HCT116 (cell line): Measurements from ENCODE around the gene NOTO. TPM values are rescaled to one million over a fixed set of nuclear protein-coding genes. Genes with fewer than 3 reads are reported as not detected.

Experiments used
- ATAC-seq: fragments of 200-7000 bp; cut with Tn5 transposase; 2 replicates; pipeline ENCODE4 v1.9.1; 2020; ENCODE audit warnings: mild to moderate bottlenecking, moderate library complexity
- BruUV-seq: library from RNA; stranded (reverse); fragments of 400-500 nt; replicated peaks from 2 replicates; lab custom pipeline; 2021; lab: Mats Ljungman, UMichigan
- CTCF ChIA-PET: fragments of 300-600 bp; sonication (Branson Sonifier 250); formaldehyde crosslinking; loops from one replicate; lab custom pipeline; 2021; ENCODE audit warnings: antibody characterized with exemption; lab: Charles Lee
- POLR2A ChIA-PET: fragments of 300-600, 350-600 bp; sonication (Branson Sonifier 250); formaldehyde crosslinking; loops from one replicate; lab custom pipeline; 2021; ENCODE audit warnings: antibody characterized with exemption; lab: Charles Lee
- RAD21 ChIA-PET, 2 experiments: fragments of 300-600 bp; sonication (Branson Sonifier 250); formaldehyde crosslinking; loops; one replicate each; lab custom pipeline; 2023; ENCODE audit warnings: low total read pairs in 2 of 2; ENCODE audit not compliant: uncharacterized antibody in 2 of 2, unreplicated experiment in 2 of 2, low non-redundant PET in 1 of 2; lab: Charles Lee
- DNase-seq: peaks from one replicate; pipeline ENCODE4 v3.0.0-alpha.2; 2010; ENCODE audit warnings: low read depth, low spot score
- H2AFZ ChIP-seq: fragments of 200-600 bp; shearing (Covaris generic), sonication (generic); 2 replicates; pipeline ENCODE4 v1.6.1; 2017; ENCODE audit warnings: low read depth, mixed run types, mixed read lengths, antibody characterized with exemption, low read length; ENCODE audit not compliant: poor library complexity, severe bottlenecking
- H3K27ac ChIP-seq: 2 replicates; pipeline ENCODE4 v1.5.1; 2012; ENCODE audit warnings: low read depth, low read length
- H3K27me3 ChIP-seq: fragments of 200-600 bp; sonication (generic); 2 replicates; pipeline ENCODE4 v1.6.1; 2016; ENCODE audit warnings: mixed run types, low read length, mixed read lengths; ENCODE audit not compliant: insufficient read depth
- H3K36me3 ChIP-seq, 2 experiments: fragments of 200-500 bp in 1 of 2; fragments of 200-600 bp in 1 of 2; sonication (Bioruptor generic) in 1 of 2; sonication (generic) in 1 of 2; 2 replicates each; pipeline versions ENCODE4 v1.5.1 to v1.6.1; 2014 to 2016; ENCODE audit warnings: low read length in 2 of 2, inconsistent platforms in 1 of 2, mixed read lengths in 1 of 2, mixed run types in 1 of 2; ENCODE audit not compliant: insufficient read depth in 2 of 2, control insufficient read depth in 1 of 2
- H3K4me1 ChIP-seq, 2 experiments: fragments of 200-600 bp in 1 of 2; sonication (generic) in 1 of 2; 2 replicates each; pipeline versions ENCODE4 v1.5.1 to v1.6.1; 2012 to 2017; ENCODE audit warnings: low read length in 2 of 2, inconsistent platforms in 1 of 2, mild to moderate bottlenecking in 1 of 2, mixed read lengths in 1 of 2, mixed run types in 1 of 2, moderate library complexity in 1 of 2; ENCODE audit not compliant: insufficient read depth in 2 of 2, control insufficient read depth in 1 of 2
- H3K4me2 ChIP-seq: fragments of 200-600 bp; sonication (generic); 2 replicates; pipeline ENCODE4 v1.6.1; 2017; ENCODE audit warnings: mixed run types, low read length, mixed read lengths
- H3K4me3 ChIP-seq, 2 experiments: fragments of 200-600 bp in 1 of 2; sonication (generic) in 1 of 2; replicated peaks in 1 of 2; 2 replicates each; pipeline ENCODE4 v1.5.1; 2011 to 2016; ENCODE audit warnings: low read length in 2 of 2, control low read depth in 1 of 2, low read depth in 1 of 2, mild to moderate bottlenecking in 1 of 2, mixed read lengths in 1 of 2, mixed run types in 1 of 2
- H3K79me2 ChIP-seq: fragments of 200-600 bp; sonication (generic); 2 replicates; pipeline ENCODE4 v1.6.1; 2017; ENCODE audit warnings: mild to moderate bottlenecking, mixed run types, low read length, moderate library complexity, mixed read lengths; ENCODE audit not compliant: insufficient read depth
- H3K9ac ChIP-seq: fragments of 200-600 bp; sonication (generic); 2 replicates; pipeline ENCODE4 v1.6.1; 2016; ENCODE audit warnings: low read length, mixed read lengths
- H3K9me2 ChIP-seq: fragments of 200-600 bp; sonication (generic), shearing (Covaris generic); 2 replicates; pipeline ENCODE4 v1.6.1; 2017; ENCODE audit warnings: mixed run types, mild to moderate bottlenecking, moderate library complexity; ENCODE audit not compliant: insufficient read depth
- H3K9me3 ChIP-seq, 2 experiments: fragments of 200-500 bp in 1 of 2; fragments of 200-600 bp in 1 of 2; sonication (Bioruptor generic) in 1 of 2; sonication (generic) in 1 of 2; 2 replicates each; pipeline ENCODE4 v1.6.1; 2014 to 2017; ENCODE audit warnings: low read length in 2 of 2, mixed read lengths in 2 of 2, inconsistent platforms in 1 of 2, low read depth in 1 of 2, mild to moderate bottlenecking in 1 of 2, mixed run types in 1 of 2, moderate library complexity in 1 of 2; ENCODE audit not compliant: control insufficient read depth in 1 of 2, insufficient read depth in 1 of 2
- H4K20me1 ChIP-seq: fragments of 200-600 bp; sonication (generic), shearing (Covaris generic); 2 replicates; pipeline ENCODE4 v1.6.1; 2017; ENCODE audit warnings: mixed run types, mild to moderate bottlenecking, moderate library complexity; ENCODE audit not compliant: insufficient read depth
- CBX3 ChIP-seq: IDR thresholded peaks from 2 replicates; pipeline ENCODE4 v1.6.1; 2012; ENCODE audit warnings: low read depth
- CEBPB ChIP-seq: IDR thresholded peaks from 2 replicates; pipeline ENCODE4 v1.6.1; 2012; ENCODE audit warnings: low read depth
- CTCF ChIP-seq, 3 experiments: fragments of 200-600 bp in 1 of 3; sonication (generic) in 1 of 3; IDR thresholded peaks in 2 of 3; conservative IDR thresholded peaks in 1 of 3; 2 replicates each; pipeline ENCODE4 v1.5.1; 2012 to 2017; ENCODE audit warnings: low read depth in 2 of 3, low read length in 2 of 3, antibody characterized with exemption in 1 of 3, borderline replicate concordance in 1 of 3, control low read depth in 1 of 3, mild to moderate bottlenecking in 1 of 3, mixed read lengths in 1 of 3, mixed run types in 1 of 3, moderate library complexity in 1 of 3; ENCODE audit not compliant: insufficient read depth in 1 of 3
- EGR1 ChIP-seq: IDR thresholded peaks from 2 replicates; pipeline ENCODE4 v1.6.1; 2012; ENCODE audit warnings: low read depth
- FOSL1 ChIP-seq: IDR thresholded peaks from 2 replicates; pipeline ENCODE4 v1.6.1; 2012; ENCODE audit warnings: low read depth
- MAX ChIP-seq: IDR thresholded peaks from 2 replicates; pipeline ENCODE4 v1.6.1; 2012
- POLR2A ChIP-seq: IDR thresholded peaks from 2 replicates; pipeline ENCODE4 v1.7.0; 2011; ENCODE audit warnings: borderline replicate concordance; ENCODE audit not compliant: insufficient read depth, insufficient read length; ENCODE audit errors: extremely low read depth
- POLR2AphosphoS5 ChIP-seq: IDR thresholded peaks from 2 replicates; pipeline ENCODE4 v1.6.1; 2011; ENCODE audit warnings: mild to moderate bottlenecking, low read depth, low read length, moderate library complexity
- RAD21 ChIP-seq: IDR thresholded peaks from 2 replicates; pipeline ENCODE4 v1.6.1; 2012; ENCODE audit warnings: low read depth, mild to moderate bottlenecking
- SIN3A ChIP-seq: IDR thresholded peaks from 2 replicates; pipeline ENCODE4 v1.6.1; 2012; ENCODE audit warnings: low read depth
- SP1 ChIP-seq: IDR thresholded peaks from 2 replicates; pipeline ENCODE4 v1.6.1; 2012; ENCODE audit warnings: low read depth
- TCF7L2 ChIP-seq: IDR thresholded peaks from 2 replicates; pipeline ENCODE4 v1.7.0; 2011; ENCODE audit warnings: borderline replicate concordance, inconsistent platforms; ENCODE audit not compliant: insufficient read depth, insufficient read length; ENCODE audit errors: extremely low read depth
- YY1 ChIP-seq: IDR thresholded peaks from 2 replicates; pipeline ENCODE4 v1.6.1; 2011; ENCODE audit warnings: low read length, low read depth, moderate library complexity, mild to moderate bottlenecking; ENCODE audit not compliant: insufficient replicate concordance; ENCODE audit errors: extremely low read depth
- ZFX ChIP-seq: fragments of 450-650 bp; IDR thresholded peaks from 2 replicates; pipeline ENCODE4 v1.6.1; 2017
- ZNF274 ChIP-seq: fragments of 200-500 bp; sonication (Bioruptor generic); IDR thresholded peaks from 2 replicates; pipeline ENCODE4 v1.6.1; 2014; ENCODE audit warnings: mild to moderate bottlenecking, low read depth, low read length, inconsistent platforms
- intact Hi-C: fragments of 100-400 bp; cut with micrococcal nuclease; formaldehyde crosslinking; loops from 2 replicates; pipeline ENCODE4 v1.10.0; 2022
- total RNA-seq: library from RNA; stranded (reverse); gene quantifications from one replicate; pipeline ENCODE4 v1.2.1, GENCODE V29; 2021; ENCODE audit not compliant: unreplicated experiment
- TF ChIP-seq, protein P1 (sequence below): IDR thresholded peaks from 2 replicates; pipeline ENCODE4 v1.6.1; 2012; ENCODE audit warnings: low read depth
- TF ChIP-seq, protein P2 (sequence below): IDR thresholded peaks from 2 replicates; pipeline ENCODE4 v1.6.1; 2011; ENCODE audit warnings: mild to moderate bottlenecking, low read length, moderate library complexity; ENCODE audit not compliant: insufficient replicate concordance; ENCODE audit errors: extremely low read depth

NOTO gene
- total RNA-seq, 1 experiment from 2014 or later = not detected

GRCh38 chr2:73233932-73234832 is 31.8 kb downstream of the NOTO start, which contains the start of gene CCT7:
TSS of gene CCT7 (plus strand) at chr2:73234308. CDS start at chr2:73234379, 71 bp downstream.
- intact Hi-C loops = loop anchor here (1.0 to 10.0 kb wide), 2 partner anchors 20 to 1221 kb away; partner anchors contain the start of genes INO80B, SMYD5 and WBP1
- Histone ChIP-seq H3K9me2 (no peaks in the 10 kb centered on the region), H3K79me2 (peaks cover 53% of the 10 kb centered on the region), H3K4me3 (peak within 1 kb of the TSS; percentile 90 to 93), H3K27ac (peak within 1 kb of the TSS; percentile 88), H3K9ac (peak within 1 kb of the TSS; percentile 95), H3K4me2 (peak within 1 kb of the TSS; percentile 87), H3K27me3 (no peaks in the 10 kb centered on the region), H3K36me3 (peaks cover 19 to 27% of the 10 kb centered on the region in 2 experiments), H2AFZ (no peak within 1 kb of the TSS), H4K20me1 (peaks cover 24% of the 10 kb centered on the region; the same call in 1 of the 2 replicates), H3K4me1 (peaks cover 10 to 27% of the 10 kb centered on the region in 2 experiments; a peak in 3 of 4 replicates), H3K9me3 (no peaks in the 10 kb centered on the region)
- BruUV-seq = TSS peak; percentile 68
- ATAC-seq (peak; percentile 66), DNase-seq (peak; percentile 81)
- CTCF ChIA-PET = interaction anchor here (1.1 to 2.0 kb wide), 4 partner anchors 22 to 260 kb away, joined by 3 to 6 read pairs (median 4); no protein-coding TSS in a partner anchor
- POLR2A ChIA-PET = interaction anchor here (0.6 to 2.0 kb wide), 13 partner anchors 9 to 1218 kb away, joined by 3 to 8 read pairs (median 4); partner anchors contain the start of genes ALMS1, FBXO41 and SMYD5
- RAD21 ChIA-PET = no interaction called here
- TF ChIP-seq POLR2A (peak; percentile 97), MAX (peak; percentile 86; the same call in 1 of the 2 replicates), POLR2AphosphoS5 (peak; percentile 98), CTCF (IDR thresholded peaks at IDR 0.05 in 2 of 3, conservative IDR thresholded peaks at IDR 0.05 in 1 of 3; ENCODE audit: borderline replicate concordance in 1 of 3, insufficient read depth in 1 of 3, low read depth in 2 of 3, low read length in 2 of 3) (no peak), SIN3A (peak; percentile 91), SP1 (0 out of 2 replicates have a peak, but pooled peaks have one; percentile 50), CEBPB (no peak), CBX3 (peak; percentile 67; the same call in 1 of the 2 replicates), EGR1 (no peak), FOSL1 (no peak), ZNF274 (no peak), TCF7L2 (no peak), RAD21 (no peak), YY1 (peak; percentile 83), ZFX (peak; percentile 95)
- TF ChIP-seq, protein P1, sequence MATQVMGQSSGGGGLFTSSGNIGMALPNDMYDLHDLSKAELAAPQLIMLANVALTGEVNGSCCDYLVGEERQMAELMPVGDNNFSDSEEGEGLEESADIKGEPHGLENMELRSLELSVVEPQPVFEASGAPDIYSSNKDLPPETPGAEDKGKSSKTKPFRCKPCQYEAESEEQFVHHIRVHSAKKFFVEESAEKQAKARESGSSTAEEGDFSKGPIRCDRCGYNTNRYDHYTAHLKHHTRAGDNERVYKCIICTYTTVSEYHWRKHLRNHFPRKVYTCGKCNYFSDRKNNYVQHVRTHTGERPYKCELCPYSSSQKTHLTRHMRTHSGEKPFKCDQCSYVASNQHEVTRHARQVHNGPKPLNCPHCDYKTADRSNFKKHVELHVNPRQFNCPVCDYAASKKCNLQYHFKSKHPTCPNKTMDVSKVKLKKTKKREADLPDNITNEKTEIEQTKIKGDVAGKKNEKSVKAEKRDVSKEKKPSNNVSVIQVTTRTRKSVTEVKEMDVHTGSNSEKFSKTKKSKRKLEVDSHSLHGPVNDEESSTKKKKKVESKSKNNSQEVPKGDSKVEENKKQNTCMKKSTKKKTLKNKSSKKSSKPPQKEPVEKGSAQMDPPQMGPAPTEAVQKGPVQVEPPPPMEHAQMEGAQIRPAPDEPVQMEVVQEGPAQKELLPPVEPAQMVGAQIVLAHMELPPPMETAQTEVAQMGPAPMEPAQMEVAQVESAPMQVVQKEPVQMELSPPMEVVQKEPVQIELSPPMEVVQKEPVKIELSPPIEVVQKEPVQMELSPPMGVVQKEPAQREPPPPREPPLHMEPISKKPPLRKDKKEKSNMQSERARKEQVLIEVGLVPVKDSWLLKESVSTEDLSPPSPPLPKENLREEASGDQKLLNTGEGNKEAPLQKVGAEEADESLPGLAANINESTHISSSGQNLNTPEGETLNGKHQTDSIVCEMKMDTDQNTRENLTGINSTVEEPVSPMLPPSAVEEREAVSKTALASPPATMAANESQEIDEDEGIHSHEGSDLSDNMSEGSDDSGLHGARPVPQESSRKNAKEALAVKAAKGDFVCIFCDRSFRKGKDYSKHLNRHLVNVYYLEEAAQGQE = no peak
- TF ChIP-seq, protein P2, sequence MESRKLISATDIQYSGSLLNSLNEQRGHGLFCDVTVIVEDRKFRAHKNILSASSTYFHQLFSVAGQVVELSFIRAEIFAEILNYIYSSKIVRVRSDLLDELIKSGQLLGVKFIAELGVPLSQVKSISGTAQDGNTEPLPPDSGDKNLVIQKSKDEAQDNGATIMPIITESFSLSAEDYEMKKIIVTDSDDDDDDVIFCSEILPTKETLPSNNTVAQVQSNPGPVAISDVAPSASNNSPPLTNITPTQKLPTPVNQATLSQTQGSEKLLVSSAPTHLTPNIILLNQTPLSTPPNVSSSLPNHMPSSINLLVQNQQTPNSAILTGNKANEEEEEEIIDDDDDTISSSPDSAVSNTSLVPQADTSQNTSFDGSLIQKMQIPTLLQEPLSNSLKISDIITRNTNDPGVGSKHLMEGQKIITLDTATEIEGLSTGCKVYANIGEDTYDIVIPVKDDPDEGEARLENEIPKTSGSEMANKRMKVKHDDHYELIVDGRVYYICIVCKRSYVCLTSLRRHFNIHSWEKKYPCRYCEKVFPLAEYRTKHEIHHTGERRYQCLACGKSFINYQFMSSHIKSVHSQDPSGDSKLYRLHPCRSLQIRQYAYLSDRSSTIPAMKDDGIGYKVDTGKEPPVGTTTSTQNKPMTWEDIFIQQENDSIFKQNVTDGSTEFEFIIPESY = no peak
